GM18505 (cell line): Measurements from ENCODE around the gene MMS22L.

Experiments used
- ATAC-seq: cut with Tn5 transposase; IDR thresholded peaks from one replicate; pipeline ENCODE4 v1.9.1; 2021; ENCODE audit not compliant: unreplicated experiment
- POLR2A ChIP-seq: IDR thresholded peaks from 4 replicates; pipeline ENCODE4 v1.6.1; 2011; ENCODE audit warnings: borderline replicate concordance; ENCODE audit not compliant: insufficient read depth, insufficient read length; ENCODE audit errors: extremely low read depth

Gene MMS22L

DNA sequence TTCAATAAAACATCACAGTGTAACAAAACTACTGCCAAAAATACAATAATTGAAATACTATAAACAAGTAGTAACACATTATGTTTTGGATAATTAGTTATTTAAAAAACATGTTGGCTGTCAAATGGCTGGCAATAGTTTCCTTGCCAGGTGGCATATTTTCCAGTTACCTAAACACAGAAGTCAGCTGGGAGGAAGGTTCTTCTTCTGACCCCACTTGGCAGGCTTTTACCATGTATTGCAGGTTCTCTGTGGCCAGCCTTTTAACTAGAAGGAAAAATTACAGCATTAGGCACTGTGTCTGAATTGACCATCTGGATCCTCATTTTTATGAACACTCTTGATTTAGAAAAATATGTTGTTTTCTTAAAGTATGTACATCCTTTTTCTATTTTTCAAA, 131.4 kb downstream of the MMS22L start:
- ATAC-seq: no peak
- no peak for TF ChIP-seq POLR2A

DNA sequence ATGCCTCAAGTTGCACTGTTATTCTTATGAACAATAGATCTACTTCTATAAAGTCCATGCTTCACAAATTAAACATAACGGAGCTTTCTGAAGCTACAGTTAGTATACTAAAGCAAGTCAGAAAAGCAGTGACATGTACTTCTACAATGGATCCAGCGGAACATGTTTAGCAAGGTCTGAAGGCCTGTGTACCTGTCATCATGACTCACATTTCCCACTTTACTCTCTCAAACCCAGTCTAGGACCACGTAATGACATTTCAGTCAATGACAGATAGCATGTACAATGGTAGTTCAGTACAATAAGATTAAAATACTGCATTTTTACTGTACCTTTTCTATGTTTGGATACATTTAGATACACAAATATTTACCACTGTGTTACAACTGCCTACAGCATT, 132.1 kb downstream of the MMS22L start:
- no peak for TF ChIP-seq POLR2A
- no peak for ATAC-seq

DNA sequence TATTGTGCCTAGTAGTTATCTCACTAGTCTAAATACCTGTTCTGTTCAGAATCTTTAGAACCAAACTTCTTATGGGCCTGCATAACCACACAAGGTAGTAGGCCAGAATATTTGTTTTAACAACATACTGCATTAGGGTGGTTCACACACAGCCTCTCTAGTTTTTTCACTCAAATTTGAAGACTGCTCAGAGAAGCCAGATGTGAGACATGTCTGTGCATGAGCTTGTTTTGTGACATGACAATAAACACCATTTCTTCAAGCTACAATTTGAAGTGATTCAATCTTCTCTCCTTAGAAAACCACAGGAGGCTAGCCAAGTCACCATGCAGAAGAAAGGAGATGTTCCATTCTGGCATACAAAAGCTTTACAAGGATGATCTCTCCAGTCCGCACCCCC, 135.6 kb downstream of the MMS22L start:
- ATAC-seq: no peak
- no peak for TF ChIP-seq POLR2A

DNA sequence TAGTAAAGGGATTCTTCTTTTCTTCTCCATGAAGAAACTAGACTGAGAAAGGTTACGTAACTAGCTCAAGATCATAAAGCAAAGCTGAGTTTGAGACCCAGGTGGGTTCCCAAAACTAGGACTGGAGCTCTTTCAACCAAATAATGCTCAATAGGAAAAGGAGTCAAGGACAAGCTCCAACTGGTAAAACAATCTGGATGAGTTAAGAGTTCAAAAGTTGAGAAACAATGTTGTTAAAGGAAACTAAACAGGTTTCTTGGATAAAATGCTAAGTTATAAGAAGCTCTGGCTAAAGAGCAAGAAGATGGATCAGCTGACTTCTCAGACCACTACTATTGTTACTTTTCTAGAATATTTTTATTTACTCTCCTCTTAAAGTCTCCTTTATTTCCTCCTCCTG, 137.3 kb downstream of the MMS22L start:
- TF ChIP-seq POLR2A: no peak
- ATAC-seq: no peak

DNA sequence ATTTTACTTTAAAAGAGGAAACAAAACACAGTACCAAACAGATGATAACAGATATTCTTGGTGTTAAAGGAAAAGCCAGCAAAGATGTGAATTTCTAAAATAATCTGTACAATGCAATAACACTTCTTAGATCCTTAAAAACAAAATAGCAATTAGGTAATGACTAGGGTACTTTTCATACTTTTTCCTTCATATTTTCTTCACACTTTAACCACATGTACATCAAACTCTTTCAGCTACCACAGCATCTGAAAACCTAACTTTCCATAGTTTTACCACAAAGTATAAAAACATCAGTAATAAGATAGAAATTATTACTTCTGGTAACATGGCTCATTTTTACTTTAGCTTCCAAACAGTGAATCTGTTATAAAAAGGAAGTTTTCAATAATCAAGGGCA, 141.3 kb downstream of the MMS22L start:
- ATAC-seq: no peak
- TF ChIP-seq POLR2A: no peak

DNA sequence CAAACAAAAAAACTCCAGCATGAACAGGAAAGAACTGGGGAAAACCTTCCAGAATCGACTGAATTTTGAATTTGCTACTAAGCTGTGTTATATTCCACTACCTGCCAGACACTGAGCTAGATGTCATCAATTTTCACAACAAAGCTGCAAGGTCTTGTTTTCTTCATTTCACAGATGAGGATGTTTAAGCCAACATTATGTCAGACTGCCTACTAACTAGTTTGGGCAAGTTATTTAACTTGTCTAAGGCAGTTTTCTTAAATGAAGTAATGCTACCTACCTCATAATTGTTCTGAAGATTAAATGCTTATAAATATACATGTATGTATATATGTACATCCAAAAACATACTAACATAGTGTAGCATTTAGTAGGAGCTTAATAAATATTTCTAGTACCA, 144.4 kb downstream of the MMS22L start:
- ATAC-seq: no peak
- TF ChIP-seq POLR2A: no peak

GRCh38 chr6:97136626-97137358, 146.2 kb downstream of the MMS22L start:
- ATAC-seq: no peak
- no peak for TF ChIP-seq POLR2A

GRCh38 chr6:97133067-97133466, 149.9 kb downstream of the MMS22L start:
- no peak for TF ChIP-seq POLR2A

DNA sequence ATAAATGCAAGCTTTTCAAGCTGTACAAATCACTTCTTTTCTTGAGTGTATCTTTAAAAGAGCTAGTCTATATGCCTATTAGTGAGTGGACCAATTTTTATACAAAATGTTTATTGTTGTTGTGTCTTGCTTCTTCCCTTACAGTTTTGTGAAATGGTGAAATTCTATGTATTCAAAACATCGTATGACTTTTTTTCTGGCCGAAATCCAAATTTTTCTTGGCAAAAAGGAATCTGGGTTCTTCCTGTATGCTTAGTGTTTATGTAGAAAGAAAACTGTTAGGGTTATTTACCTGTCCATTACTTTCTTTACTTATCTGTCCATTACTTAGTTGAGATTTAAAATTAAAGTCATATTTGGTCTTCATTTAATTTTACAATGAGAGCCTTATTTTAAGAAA, 153.9 kb downstream of the MMS22L start:
- no peak for ATAC-seq
- TF ChIP-seq POLR2A: no peak

More at GRCh38 chr6:97133067-97133466, 149.9 kb downstream of the MMS22L start:
- ATAC-seq: no peak

- no peak for TF ChIP-seq POLR2A
- no peak for ATAC-seq
These were observed 154.5 kb downstream of the MMS22L start for GRCh38 chr6:97128507-97128906.

DNA sequence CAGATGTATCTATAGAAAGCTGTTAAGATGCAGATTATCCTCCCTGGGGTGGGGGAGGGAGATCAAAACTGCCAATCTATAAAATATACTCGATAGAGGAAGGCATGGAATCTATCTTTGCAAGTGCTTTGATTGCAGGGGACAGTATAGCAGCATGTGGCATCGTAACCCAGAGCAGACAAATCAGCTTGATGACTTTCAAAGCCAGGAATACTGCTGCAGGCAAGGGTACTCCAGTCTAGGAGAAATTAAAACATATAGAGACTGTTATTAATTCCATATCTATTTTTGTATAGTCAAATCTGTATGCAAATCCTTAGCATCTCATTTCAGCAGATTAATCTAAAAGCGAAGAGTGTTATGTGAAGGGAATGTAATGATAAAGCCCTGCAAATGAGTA, 159.4 kb downstream of the MMS22L start:
- no peak for TF ChIP-seq POLR2A
- no peak for ATAC-seq

GRCh38 chr6:97123112-97123511, 159.9 kb downstream of the MMS22L start:
- ATAC-seq: no peak
- TF ChIP-seq POLR2A: no peak

- ATAC-seq: no peak
These were observed 162.5 kb downstream of the MMS22L start for GRCh38 chr6:97120511-97120910.

GRCh38 chr6:97114645-97115044, 168.4 kb downstream of the MMS22L start:
- TF ChIP-seq POLR2A: no peak
- ATAC-seq: no peak

More at GRCh38 chr6:97120511-97120910, 162.5 kb downstream of the MMS22L start:
- TF ChIP-seq POLR2A: no peak

- ATAC-seq: no peak
- TF ChIP-seq POLR2A: no peak
These were observed 169.8 kb downstream of the MMS22L start for GRCh38 chr6:97113170-97113569.

GRCh38 chr6:97111243-97111642, 171.8 kb downstream of the MMS22L start:
- no peak for ATAC-seq
- no peak for TF ChIP-seq POLR2A

DNA sequence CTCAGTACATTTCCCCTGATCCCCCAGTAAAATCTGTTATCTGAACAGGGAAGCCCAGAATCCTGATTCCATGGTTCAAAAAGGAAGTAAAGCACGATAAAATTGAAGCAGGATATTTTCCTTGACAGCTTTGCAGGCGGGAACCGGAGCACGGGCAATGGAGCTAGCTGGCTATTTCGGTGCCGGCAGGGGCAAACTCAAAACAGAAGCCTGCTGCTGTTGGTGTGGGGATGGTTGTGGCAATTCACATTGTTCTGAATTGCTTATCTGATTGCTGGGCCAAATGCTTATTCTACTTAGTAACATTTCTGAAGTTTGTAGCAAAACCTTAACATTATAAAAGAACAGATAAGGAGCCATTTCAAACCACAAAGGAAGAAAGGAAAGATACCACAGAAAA, 172.4 kb downstream of the MMS22L start:
- no peak for TF ChIP-seq POLR2A
- ATAC-seq: no peak
